ENCODE measurements around the gene SEZ6L2. TPM values are rescaled to one million over a fixed set of nuclear protein-coding genes. Genes with fewer than 3 reads are reported as not detected.
A peak's percentile ranks its signal among the peaks of the same experiment; 100 is the strongest.

The SEZ6L2 gene
- total and polyA plus RNA-seq, 2 of the 13 experiments (the other 11 are each of a cell fraction or from before 2014, with no cell fraction given): 14.9 to 16.9 TPM

DNA sequence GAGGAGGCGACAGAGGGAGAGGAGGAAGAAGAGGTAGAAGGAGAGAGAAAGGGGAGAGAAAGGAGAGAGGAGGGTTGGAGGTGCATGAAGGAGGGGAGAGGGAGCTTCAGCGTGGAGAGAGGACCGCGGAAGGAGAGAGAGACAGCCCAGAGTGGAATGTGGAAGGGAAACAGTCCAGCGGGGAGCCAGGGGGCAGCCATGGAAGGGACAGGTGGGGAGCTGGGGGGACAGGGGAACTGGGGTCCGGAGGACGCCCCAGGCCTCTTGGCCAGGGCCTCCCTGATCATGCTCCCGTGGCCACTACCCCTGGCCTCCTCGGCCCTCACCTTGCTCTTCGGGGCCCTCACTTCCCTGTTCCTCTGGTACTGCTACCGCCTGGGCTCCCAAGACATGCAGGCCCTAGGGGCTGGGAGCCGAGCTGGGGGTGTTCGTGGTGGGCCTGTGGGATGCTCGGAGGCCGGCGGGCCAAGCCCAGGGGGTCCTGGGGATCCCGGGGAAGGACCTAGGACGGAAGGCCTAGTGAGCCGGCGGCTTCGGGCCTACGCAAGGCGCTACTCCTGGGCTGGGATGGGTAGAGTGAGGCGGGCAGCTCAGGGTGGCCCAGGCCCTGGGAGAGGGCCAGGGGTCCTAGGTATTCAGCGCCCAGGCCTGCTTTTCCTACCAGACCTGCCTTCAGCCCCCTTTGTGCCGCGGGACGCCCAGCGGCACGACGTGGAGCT, 1.7 kb upstream of the SEZ6L2 start (continued):
- TF ChIP-seq, protein P1, sequence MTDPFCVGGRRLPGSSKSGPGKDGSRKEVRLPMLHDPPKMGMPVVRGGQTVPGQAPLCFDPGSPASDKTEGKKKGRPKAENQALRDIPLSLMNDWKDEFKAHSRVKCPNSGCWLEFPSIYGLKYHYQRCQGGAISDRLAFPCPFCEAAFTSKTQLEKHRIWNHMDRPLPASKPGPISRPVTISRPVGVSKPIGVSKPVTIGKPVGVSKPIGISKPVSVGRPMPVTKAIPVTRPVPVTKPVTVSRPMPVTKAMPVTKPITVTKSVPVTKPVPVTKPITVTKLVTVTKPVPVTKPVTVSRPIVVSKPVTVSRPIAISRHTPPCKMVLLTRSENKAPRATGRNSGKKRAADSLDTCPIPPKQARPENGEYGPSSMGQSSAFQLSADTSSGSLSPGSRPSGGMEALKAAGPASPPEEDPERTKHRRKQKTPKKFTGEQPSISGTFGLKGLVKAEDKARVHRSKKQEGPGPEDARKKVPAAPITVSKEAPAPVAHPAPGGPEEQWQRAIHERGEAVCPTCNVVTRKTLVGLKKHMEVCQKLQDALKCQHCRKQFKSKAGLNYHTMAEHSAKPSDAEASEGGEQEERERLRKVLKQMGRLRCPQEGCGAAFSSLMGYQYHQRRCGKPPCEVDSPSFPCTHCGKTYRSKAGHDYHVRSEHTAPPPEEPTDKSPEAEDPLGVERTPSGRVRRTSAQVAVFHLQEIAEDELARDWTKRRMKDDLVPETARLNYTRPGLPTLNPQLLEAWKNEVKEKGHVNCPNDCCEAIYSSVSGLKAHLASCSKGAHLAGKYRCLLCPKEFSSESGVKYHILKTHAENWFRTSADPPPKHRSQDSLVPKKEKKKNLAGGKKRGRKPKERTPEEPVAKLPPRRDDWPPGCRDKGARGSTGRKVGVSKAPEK (CRISPR knock-in tag; IDR thresholded peaks at IDR 0.05; ENCODE audit: borderline replicate concordance): peak; percentile 47; the same call in 1 of the 2 replicates
- TF ChIP-seq KAT8 (CRISPR knock-in tag; IDR thresholded peaks at IDR 0.05) (peak; percentile 56; the same call in 1 of the 2 replicates), REPIN1 (CRISPR knock-in tag; IDR thresholded peaks at IDR 0.05; ENCODE audit: borderline replicate concordance, low read depth) (peak; percentile 18; the same call in 1 of the 2 replicates), ZNF274 (CRISPR knock-in tag; IDR thresholded peaks at IDR 0.05) (peak; percentile 54; the same call in 1 of the 2 replicates), ZNF572 (CRISPR knock-in tag; IDR thresholded peaks at IDR 0.05) (0 out of 2 replicates have a peak, but pooled peaks have one; percentile 19), MAZ (IDR thresholded peaks at IDR 0.05; ENCODE audit: borderline replicate concordance, low read depth, low read length) (no peak), MAZ (CRISPR knock-in tag; IDR thresholded peaks at IDR 0.05; ENCODE audit: low read depth) (peak; percentile 47; the same call in 1 of the 2 replicates), AGO2 (optimal IDR thresholded peaks at IDR 0.05; ENCODE audit: low read depth, low read length) (peak; percentile 60)
- TF ChIP-seq, protein P2, sequence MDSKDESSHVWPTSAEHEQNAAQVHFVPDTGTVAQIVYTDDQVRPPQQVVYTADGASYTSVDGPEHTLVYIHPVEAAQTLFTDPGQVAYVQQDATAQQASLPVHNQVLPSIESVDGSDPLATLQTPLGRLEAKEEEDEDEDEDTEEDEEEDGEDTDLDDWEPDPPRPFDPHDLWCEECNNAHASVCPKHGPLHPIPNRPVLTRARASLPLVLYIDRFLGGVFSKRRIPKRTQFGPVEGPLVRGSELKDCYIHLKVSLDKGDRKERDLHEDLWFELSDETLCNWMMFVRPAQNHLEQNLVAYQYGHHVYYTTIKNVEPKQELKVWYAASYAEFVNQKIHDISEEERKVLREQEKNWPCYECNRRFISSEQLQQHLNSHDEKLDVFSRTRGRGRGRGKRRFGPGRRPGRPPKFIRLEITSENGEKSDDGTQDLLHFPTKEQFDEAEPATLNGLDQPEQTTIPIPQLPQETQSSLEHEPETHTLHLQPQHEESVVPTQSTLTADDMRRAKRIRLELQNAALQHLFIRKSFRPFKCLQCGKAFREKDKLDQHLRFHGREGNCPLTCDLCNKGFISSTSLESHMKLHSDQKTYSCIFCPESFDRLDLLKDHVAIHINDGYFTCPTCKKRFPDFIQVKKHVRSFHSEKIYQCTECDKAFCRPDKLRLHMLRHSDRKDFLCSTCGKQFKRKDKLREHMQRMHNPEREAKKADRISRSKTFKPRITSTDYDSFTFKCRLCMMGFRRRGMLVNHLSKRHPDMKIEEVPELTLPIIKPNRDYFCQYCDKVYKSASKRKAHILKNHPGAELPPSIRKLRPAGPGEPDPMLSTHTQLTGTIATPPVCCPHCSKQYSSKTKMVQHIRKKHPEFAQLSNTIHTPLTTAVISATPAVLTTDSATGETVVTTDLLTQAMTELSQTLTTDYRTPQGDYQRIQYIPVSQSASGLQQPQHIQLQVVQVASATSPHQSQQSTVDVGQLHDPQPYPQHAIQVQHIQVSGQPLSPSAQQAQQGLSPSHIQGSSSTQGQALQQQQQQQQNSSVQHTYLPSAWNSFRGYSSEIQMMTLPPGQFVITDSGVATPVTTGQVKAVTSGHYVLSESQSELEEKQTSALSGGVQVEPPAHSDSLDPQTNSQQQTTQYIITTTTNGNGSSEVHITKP (CRISPR knock-in tag; IDR thresholded peaks at IDR 0.05; ENCODE audit: low read depth): 0 out of 2 replicates have a peak, but pooled peaks have one; percentile 62
- TF ChIP-seq, protein P3, sequence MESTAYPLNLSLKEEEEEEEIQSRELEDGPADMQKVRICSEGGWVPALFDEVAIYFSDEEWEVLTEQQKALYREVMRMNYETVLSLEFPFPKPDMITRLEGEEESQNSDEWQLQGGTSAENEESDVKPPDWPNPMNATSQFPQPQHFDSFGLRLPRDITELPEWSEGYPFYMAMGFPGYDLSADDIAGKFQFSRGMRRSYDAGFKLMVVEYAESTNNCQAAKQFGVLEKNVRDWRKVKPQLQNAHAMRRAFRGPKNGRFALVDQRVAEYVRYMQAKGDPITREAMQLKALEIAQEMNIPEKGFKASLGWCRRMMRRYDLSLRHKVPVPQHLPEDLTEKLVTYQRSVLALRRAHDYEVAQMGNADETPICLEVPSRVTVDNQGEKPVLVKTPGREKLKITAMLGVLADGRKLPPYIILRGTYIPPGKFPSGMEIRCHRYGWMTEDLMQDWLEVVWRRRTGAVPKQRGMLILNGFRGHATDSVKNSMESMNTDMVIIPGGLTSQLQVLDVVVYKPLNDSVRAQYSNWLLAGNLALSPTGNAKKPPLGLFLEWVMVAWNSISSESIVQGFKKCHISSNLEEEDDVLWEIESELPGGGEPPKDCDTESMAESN (CRISPR knock-in tag; conservative IDR thresholded peaks at IDR 0.05): peak; percentile 31; the same call in 1 of the 2 replicates
- TF ChIP-seq, protein P4, sequence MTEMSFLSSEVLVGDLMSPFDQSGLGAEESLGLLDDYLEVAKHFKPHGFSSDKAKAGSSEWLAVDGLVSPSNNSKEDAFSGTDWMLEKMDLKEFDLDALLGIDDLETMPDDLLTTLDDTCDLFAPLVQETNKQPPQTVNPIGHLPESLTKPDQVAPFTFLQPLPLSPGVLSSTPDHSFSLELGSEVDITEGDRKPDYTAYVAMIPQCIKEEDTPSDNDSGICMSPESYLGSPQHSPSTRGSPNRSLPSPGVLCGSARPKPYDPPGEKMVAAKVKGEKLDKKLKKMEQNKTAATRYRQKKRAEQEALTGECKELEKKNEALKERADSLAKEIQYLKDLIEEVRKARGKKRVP (CRISPR knock-in tag; IDR thresholded peaks at IDR 0.05): no peak
- TF ChIP-seq, protein P5, sequence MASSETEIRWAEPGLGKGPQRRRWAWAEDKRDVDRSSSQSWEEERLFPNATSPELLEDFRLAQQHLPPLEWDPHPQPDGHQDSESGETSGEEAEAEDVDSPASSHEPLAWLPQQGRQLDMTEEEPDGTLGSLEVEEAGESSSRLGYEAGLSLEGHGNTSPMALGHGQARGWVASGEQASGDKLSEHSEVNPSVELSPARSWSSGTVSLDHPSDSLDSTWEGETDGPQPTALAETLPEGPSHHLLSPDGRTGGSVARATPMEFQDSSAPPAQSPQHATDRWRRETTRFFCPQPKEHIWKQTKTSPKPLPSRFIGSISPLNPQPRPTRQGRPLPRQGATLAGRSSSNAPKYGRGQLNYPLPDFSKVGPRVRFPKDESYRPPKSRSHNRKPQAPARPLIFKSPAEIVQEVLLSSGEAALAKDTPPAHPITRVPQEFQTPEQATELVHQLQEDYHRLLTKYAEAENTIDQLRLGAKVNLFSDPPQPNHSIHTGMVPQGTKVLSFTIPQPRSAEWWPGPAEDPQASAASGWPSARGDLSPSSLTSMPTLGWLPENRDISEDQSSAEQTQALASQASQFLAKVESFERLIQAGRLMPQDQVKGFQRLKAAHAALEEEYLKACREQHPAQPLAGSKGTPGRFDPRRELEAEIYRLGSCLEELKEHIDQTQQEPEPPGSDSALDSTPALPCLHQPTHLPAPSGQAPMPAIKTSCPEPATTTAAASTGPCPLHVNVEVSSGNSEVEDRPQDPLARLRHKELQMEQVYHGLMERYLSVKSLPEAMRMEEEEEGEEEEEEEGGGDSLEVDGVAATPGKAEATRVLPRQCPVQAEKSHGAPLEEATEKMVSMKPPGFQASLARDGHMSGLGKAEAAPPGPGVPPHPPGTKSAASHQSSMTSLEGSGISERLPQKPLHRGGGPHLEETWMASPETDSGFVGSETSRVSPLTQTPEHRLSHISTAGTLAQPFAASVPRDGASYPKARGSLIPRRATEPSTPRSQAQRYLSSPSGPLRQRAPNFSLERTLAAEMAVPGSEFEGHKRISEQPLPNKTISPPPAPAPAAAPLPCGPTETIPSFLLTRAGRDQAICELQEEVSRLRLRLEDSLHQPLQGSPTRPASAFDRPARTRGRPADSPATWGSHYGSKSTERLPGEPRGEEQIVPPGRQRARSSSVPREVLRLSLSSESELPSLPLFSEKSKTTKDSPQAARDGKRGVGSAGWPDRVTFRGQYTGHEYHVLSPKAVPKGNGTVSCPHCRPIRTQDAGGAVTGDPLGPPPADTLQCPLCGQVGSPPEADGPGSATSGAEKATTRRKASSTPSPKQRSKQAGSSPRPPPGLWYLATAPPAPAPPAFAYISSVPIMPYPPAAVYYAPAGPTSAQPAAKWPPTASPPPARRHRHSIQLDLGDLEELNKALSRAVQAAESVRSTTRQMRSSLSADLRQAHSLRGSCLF (CRISPR knock-in tag; IDR thresholded peaks at IDR 0.05; ENCODE audit: borderline replicate concordance): 0 out of 2 replicates have a peak, but pooled peaks have one; percentile 27

All from HepG2 (cell line).